Karpas-422 (cell line): ENCODE data around the gene SLC35D1. TPM values are rescaled to one million over a fixed set of nuclear protein-coding genes. Genes with fewer than 3 reads are reported as not detected.

Experiments used
- DNase-seq: peaks from one replicate; pipeline ENCODE4 v3.0.0-alpha.2; 2015
- H2AFZ ChIP-seq: fragments of 200-600 bp; sonication (generic); 2 replicates; pipeline ENCODE4 v1.6.1; 2014; ENCODE audit warnings: antibody characterized with exemption, low read length, mixed read lengths
- H3K27ac ChIP-seq: fragments of 200-600 bp; sonication (generic); 2 replicates; pipeline ENCODE4 v1.5.1; 2014; ENCODE audit warnings: mild to moderate bottlenecking, low read length, moderate library complexity
- H3K27me3 ChIP-seq: fragments of 200-600 bp; sonication (generic); 2 replicates; pipeline ENCODE4 v1.6.1; 2014; ENCODE audit warnings: low read length, mixed read lengths
- H3K36me3 ChIP-seq: fragments of 200-600 bp; sonication (generic); 2 replicates; pipeline ENCODE4 v1.6.1; 2014; ENCODE audit warnings: low read length, mixed read lengths; ENCODE audit not compliant: insufficient read depth
- H3K4me1 ChIP-seq: fragments of 200-600 bp; sonication (generic); 2 replicates; pipeline ENCODE4 v1.6.1; 2014; ENCODE audit warnings: mild to moderate bottlenecking, low read length, mixed read lengths
- H3K4me2 ChIP-seq: fragments of 200-600 bp; sonication (generic); 2 replicates; pipeline ENCODE4 v1.6.1; 2014; ENCODE audit warnings: low read length, low read depth, mild to moderate bottlenecking; ENCODE audit not compliant: poor library complexity, severe bottlenecking
- H3K4me3 ChIP-seq: fragments of 200-600 bp; sonication (generic); 2 replicates; pipeline ENCODE4 v1.5.1; 2014; ENCODE audit warnings: mild to moderate bottlenecking, antibody characterized with exemption, low read length, mixed read lengths
- H3K79me2 ChIP-seq: fragments of 200-600 bp; sonication (generic); 2 replicates; pipeline ENCODE4 v1.6.1; 2014; ENCODE audit warnings: mild to moderate bottlenecking, low read length, mixed read lengths
- H3K9ac ChIP-seq: fragments of 200-600 bp; sonication (generic); 2 replicates; pipeline ENCODE4 v1.6.0; 2014; ENCODE audit warnings: low read length
- H3K9me2 ChIP-seq: fragments of 200-600 bp; sonication (generic), shearing (Covaris generic); replicated peaks from 2 replicates; pipeline ENCODE4 v1.6.0; 2014; ENCODE audit warnings: mild to moderate bottlenecking, low read length, moderate library complexity; ENCODE audit not compliant: insufficient read depth
- H3K9me3 ChIP-seq: fragments of 300-700, 200-600 bp; sonication (generic); 2 replicates; pipeline ENCODE4 v1.6.1; 2014; ENCODE audit warnings: low read length, mixed read lengths
- H4K20me1 ChIP-seq: fragments of 200-600 bp; sonication (generic); 2 replicates; pipeline ENCODE4 v1.6.1; 2014; ENCODE audit warnings: mild to moderate bottlenecking, antibody characterized with exemption, low read length, low read depth; ENCODE audit not compliant: insufficient read depth
- total RNA-seq: library from RNA; depleted of rRNA; stranded (reverse); fragments of >200 nt; shearing (Covaris generic); gene quantifications from 2 replicates; pipeline ENCODE4 v1.2.3, GENCODE V29; 2014; ENCODE audit warnings: low replicate concordance; rRNA removed

SLC35D1 gene
- 22.0 and 40.6 TPM in 2 replicates for total RNA-seq

- Histone ChIP-seq H3K4me3 (peak within 1 kb of the TSS; percentile 80), H3K27me3 (no peaks in the 10 kb centered on the region), H3K9me2 (no peaks in the 10 kb centered on the region), H3K79me2 (peaks cover 34% of the 10 kb centered on the region), H3K9ac (peak within 1 kb of the TSS; percentile 81), H4K20me1 (no peaks in the 10 kb centered on the region), H3K4me2 (peak within 1 kb of the TSS; percentile 80), H3K36me3 (peaks cover 23% of the 10 kb centered on the region; the same call in 1 of the 2 replicates), H3K4me1 (peaks cover 29% of the 10 kb centered on the region), H2AFZ (peak within 1 kb of the TSS; percentile 88), H3K9me3 (no peaks in the 10 kb centered on the region), H3K27ac (peak within 1 kb of the TSS; percentile 75)
- DNase-seq = peak; percentile 94
Measured at GRCh38 chr1:67053785-67054772, at the start of gene SLC35D1. TSS of gene SLC35D1 (minus strand) at chr1:67054148. CDS start at chr1:67054013, 135 bp downstream.

GRCh38 chr1:67103548-67103947 is 49.6 kb upstream of the SLC35D1 start:
- no peak overlapping the region for H3K27ac ChIP-seq
- no peaks in the 10 kb centered on the region for H4K20me1 ChIP-seq
- H3K4me2 ChIP-seq = no peak overlapping the region
- no peaks in the 10 kb centered on the region for H3K79me2 ChIP-seq
- no peak overlapping the region for H3K4me3 ChIP-seq
- H3K36me3 ChIP-seq = no peaks in the 10 kb centered on the region
- no peak overlapping the region for H3K9ac ChIP-seq
- H3K27me3 ChIP-seq = no peaks in the 10 kb centered on the region
- H3K9me2 ChIP-seq = no peaks in the 10 kb centered on the region
- H3K9me3 ChIP-seq = no peaks in the 10 kb centered on the region
- no peak for DNase-seq
- peaks cover 43% of the 10 kb centered on the region for H3K4me1 ChIP-seq
- 0 out of 2 replicates have a peak overlapping the region, but pooled peaks have one; percentile 10 for H2AFZ ChIP-seq

- Histone ChIP-seq H2AFZ (peak overlapping the region; percentile 92), H3K4me2 (peak overlapping the region; percentile 52), H4K20me1 (no peaks in the 10 kb centered on the region), H3K27ac (no peak overlapping the region), H3K27me3 (no peaks in the 10 kb centered on the region), H3K79me2 (no peaks in the 10 kb centered on the region), H3K4me3 (no peak overlapping the region), H3K9ac (no peak overlapping the region), H3K9me3 (no peaks in the 10 kb centered on the region), H3K4me1 (peaks cover 28% of the 10 kb centered on the region), H3K36me3 (no peaks in the 10 kb centered on the region), H3K9me2 (no peaks in the 10 kb centered on the region)
- DNase-seq = peak; percentile 47
Measured at GRCh38 chr1:67100833-67101232, 46.9 kb upstream of the SLC35D1 start.

- Histone ChIP-seq H3K36me3 (no peaks in the 10 kb centered on the region), H4K20me1 (no peaks in the 10 kb centered on the region), H3K9me3 (no peaks in the 10 kb centered on the region), H3K9ac (no peak overlapping the region), H3K4me3 (no peak overlapping the region), H2AFZ (no peak overlapping the region), H3K4me1 (peaks cover 20% of the 10 kb centered on the region), H3K27ac (no peak overlapping the region), H3K79me2 (no peaks in the 10 kb centered on the region), H3K4me2 (no peak overlapping the region), H3K27me3 (no peaks in the 10 kb centered on the region), H3K9me2 (no peaks in the 10 kb centered on the region)
- no peak for DNase-seq
Measured at GRCh38 chr1:67097305-67097704, 43.4 kb upstream of the SLC35D1 start.

- Histone ChIP-seq H3K9ac (no peak overlapping the region), H3K4me1 (no peaks in the 10 kb centered on the region), H3K9me3 (no peaks in the 10 kb centered on the region), H3K79me2 (no peaks in the 10 kb centered on the region), H3K4me2 (no peak overlapping the region), H4K20me1 (no peaks in the 10 kb centered on the region), H2AFZ (no peak overlapping the region), H3K9me2 (no peaks in the 10 kb centered on the region), H3K27ac (no peak overlapping the region), H3K27me3 (no peaks in the 10 kb centered on the region), H3K36me3 (no peaks in the 10 kb centered on the region), H3K4me3 (no peak overlapping the region)
- DNase-seq = no peak
Measured at GRCh38 chr1:67094191-67094590, 40.2 kb upstream of the SLC35D1 start.

- no peaks in the 10 kb centered on the region for H3K27me3 ChIP-seq
- DNase-seq = no peak
- no peak overlapping the region for H2AFZ ChIP-seq
- no peaks in the 10 kb centered on the region for H3K79me2 ChIP-seq
- no peak overlapping the region for H3K4me2 ChIP-seq
- H3K4me1 ChIP-seq = no peaks in the 10 kb centered on the region
- H3K9me3 ChIP-seq = no peaks in the 10 kb centered on the region
- H3K9me2 ChIP-seq = no peaks in the 10 kb centered on the region
- H4K20me1 ChIP-seq = no peaks in the 10 kb centered on the region
- H3K36me3 ChIP-seq = no peaks in the 10 kb centered on the region
- no peak overlapping the region for H3K27ac ChIP-seq
- no peak overlapping the region for H3K4me3 ChIP-seq
- no peak overlapping the region for H3K9ac ChIP-seq
Measured at GRCh38 chr1:67089685-67090208, 35.8 kb upstream of the SLC35D1 start.

GRCh38 chr1:67088440-67088839 is 34.5 kb upstream of the SLC35D1 start:
- Histone ChIP-seq H3K4me2 (no peak overlapping the region), H3K9me3 (no peaks in the 10 kb centered on the region), H3K27me3 (no peaks in the 10 kb centered on the region), H3K4me1 (no peaks in the 10 kb centered on the region), H3K79me2 (no peaks in the 10 kb centered on the region), H3K9me2 (no peaks in the 10 kb centered on the region), H2AFZ (no peak overlapping the region), H3K36me3 (no peaks in the 10 kb centered on the region), H3K4me3 (no peak overlapping the region), H3K27ac (no peak overlapping the region), H4K20me1 (no peaks in the 10 kb centered on the region), H3K9ac (no peak overlapping the region)
- DNase-seq = no peak

- no peak overlapping the region for H3K4me3 ChIP-seq
Measured at GRCh38 chr1:67085326-67085725, 31.4 kb upstream of the SLC35D1 start.

More at GRCh38 chr1:67085326-67085725, 31.4 kb upstream of the SLC35D1 start:
- Histone ChIP-seq H3K9me2 (no peaks in the 10 kb centered on the region), H3K9ac (no peak overlapping the region), H2AFZ (no peak overlapping the region), H3K27ac (no peak overlapping the region), H3K79me2 (no peaks in the 10 kb centered on the region), H3K27me3 (no peaks in the 10 kb centered on the region), H3K36me3 (no peaks in the 10 kb centered on the region), H3K4me1 (no peaks in the 10 kb centered on the region), H4K20me1 (no peaks in the 10 kb centered on the region), H3K9me3 (no peaks in the 10 kb centered on the region), H3K4me2 (no peak overlapping the region)
- DNase-seq = no peak
